Lung (tissue), 12 donors: ENCODE results near the gene CD8A. TPM values are rescaled to one million over a fixed set of nuclear protein-coding genes. Genes with fewer than 3 reads are reported as not detected.

ENCODE experiments used
- ATAC-seq: fragments of 200-7000 bp; cut with Tn5 transposase; one replicate; pipeline ENCODE4 v1.9.1; 2020; ENCODE audit warnings: moderate number of reproducible peaks; ENCODE audit not compliant: insufficient read depth, low FRiP score
- DNase-seq, 3 donors: peaks; one replicate each; pipeline ENCODE4 v3.0.0-alpha.2; 2013 to 2017
- H3K27ac ChIP-seq, 2 donors: one replicate each; pipeline ENCODE4 v1.5.1; 2013; ENCODE audit warnings: mild to moderate bottlenecking in 2 of 2, moderate library complexity in 2 of 2, control low read depth in 1 of 2, inconsistent platforms in 1 of 2, low read depth in 1 of 2, low read length in 1 of 2
- H3K27me3 ChIP-seq, 3 donors: one replicate each; pipeline ENCODE4 v1.5.1; 2013; ENCODE audit warnings: low read length in 2 of 3; ENCODE audit not compliant: control insufficient read depth in 3 of 3, insufficient read depth in 3 of 3
- H3K36me3 ChIP-seq, 4 donors: one replicate each; pipeline ENCODE4 v1.5.1; 2013; ENCODE audit warnings: low read length in 4 of 4, mild to moderate bottlenecking in 1 of 4, moderate library complexity in 1 of 4; ENCODE audit not compliant: control insufficient read depth in 4 of 4, insufficient read depth in 4 of 4
- H3K4me1 ChIP-seq, 5 donors: one replicate each; pipeline ENCODE4 v1.5.1; 2013; ENCODE audit warnings: low read length in 5 of 5, mild to moderate bottlenecking in 2 of 5, moderate library complexity in 1 of 5; ENCODE audit not compliant: control insufficient read depth in 5 of 5, insufficient read depth in 5 of 5
- H3K4me3 ChIP-seq: one replicate; pipeline ENCODE4 v1.5.1; 2013; ENCODE audit warnings: mild to moderate bottlenecking, control low read depth, moderate library complexity
- H3K9ac ChIP-seq, 2 donors: one replicate each; pipeline ENCODE4 v1.5.1; 2013; ENCODE audit warnings: low read length in 2 of 2, control low read depth in 1 of 2; ENCODE audit not compliant: insufficient read depth in 1 of 2
- H3K9me3 ChIP-seq, 4 donors: one replicate each; pipeline ENCODE4 v1.5.1; 2013; ENCODE audit warnings: low read length in 3 of 4, mild to moderate bottlenecking in 1 of 4, moderate library complexity in 1 of 4; ENCODE audit not compliant: control insufficient read depth in 4 of 4, insufficient read depth in 3 of 4
- WGBS, 2 donors: extraction: QIAGEN DNeasy Blood & Tissue Kit; methylation state at CpG; one replicate each; pipeline ENCODE4 v1.1.7; 2013; 5-methylcytosine and 5-hydroxymethylcytosine counted together
- polyA plus RNA-seq, 2 donors: library from polyadenylated mRNA; stranded (reverse); fragments of 200-250 nt; gene quantifications; one replicate each; pipeline ENCODE4 v1.2.1, GENCODE V29; 2013
- total RNA-seq, 2 donors: library from RNA; depleted of rRNA in 1 of 2; stranded (reverse); fragments of >200 nt in 1 of 2; gene quantifications; one replicate each; pipeline ENCODE4 v1.2.1, GENCODE V29; 2014 to 2021
- TF ChIP-seq, protein P1 (sequence below): IDR thresholded peaks from 2 replicates; pipeline ENCODE4 v1.5.1; 2012; ENCODE audit warnings: mild to moderate bottlenecking; ENCODE audit errors: control extremely low read depth, extremely low read depth
- donor health status: control.
- donor health status: control.
- donor health status: Bipolar disorder and iron deficiency.
- donor health status: healthy.
- donor health status: DM: yes; HTN: yes; CAD: no.

CD8A gene
- total and polyA plus RNA-seq, 4 donors, result 1.1 to 3.7 (median 3.0) TPM

DNA sequence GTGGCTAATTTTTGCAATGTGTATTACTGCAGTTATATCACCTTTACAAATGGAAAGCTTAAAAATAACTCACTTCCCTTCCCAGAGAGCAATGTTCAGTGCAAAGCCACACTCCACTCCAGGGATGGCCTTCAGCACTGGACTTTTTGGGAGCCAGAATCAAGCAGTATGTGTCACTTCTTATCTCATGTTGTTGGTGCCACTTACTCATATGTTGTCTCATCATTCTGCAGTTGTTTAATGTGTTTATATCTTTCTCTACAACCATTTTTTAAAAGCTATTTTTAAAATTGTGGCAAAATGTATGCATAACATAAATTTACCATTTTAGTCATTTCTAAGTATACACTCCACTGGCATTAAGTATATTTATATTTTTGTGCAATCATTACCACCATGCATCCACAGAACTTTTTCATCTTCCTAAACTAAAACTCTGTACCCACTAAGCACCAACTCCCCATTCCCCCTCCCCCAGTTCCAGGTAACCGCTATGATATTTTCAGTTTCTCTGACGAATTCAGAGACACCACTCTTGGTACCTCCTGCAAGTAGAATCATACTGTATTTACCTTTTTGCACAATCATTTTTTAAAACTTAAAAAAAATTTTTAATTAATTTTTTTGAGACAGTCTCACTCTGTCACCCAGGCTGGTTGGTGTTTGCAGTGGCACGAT lies 32.1 kb upstream of the CD8A start:
- Histone ChIP-seq H3K36me3 (no peaks in the 10 kb centered on the region), H3K27ac (no peak overlapping the region), H3K9me3 (peaks cover 0 to 14% (median 3%) of the 10 kb centered on the region in 4 donors), H3K4me1 (no peaks in the 10 kb centered on the region), H3K4me3 (no peak overlapping the region), H3K27me3 (peaks cover 0 to 9% (median 0%) of the 10 kb centered on the region in 3 donors), H3K9ac (no peak overlapping the region)
- 90 to 95% methylated on average over 3 of the region's 3 CpGs for WGBS, 2 donors
- DNase-seq, result no peak
- TF ChIP-seq, protein P1, sequence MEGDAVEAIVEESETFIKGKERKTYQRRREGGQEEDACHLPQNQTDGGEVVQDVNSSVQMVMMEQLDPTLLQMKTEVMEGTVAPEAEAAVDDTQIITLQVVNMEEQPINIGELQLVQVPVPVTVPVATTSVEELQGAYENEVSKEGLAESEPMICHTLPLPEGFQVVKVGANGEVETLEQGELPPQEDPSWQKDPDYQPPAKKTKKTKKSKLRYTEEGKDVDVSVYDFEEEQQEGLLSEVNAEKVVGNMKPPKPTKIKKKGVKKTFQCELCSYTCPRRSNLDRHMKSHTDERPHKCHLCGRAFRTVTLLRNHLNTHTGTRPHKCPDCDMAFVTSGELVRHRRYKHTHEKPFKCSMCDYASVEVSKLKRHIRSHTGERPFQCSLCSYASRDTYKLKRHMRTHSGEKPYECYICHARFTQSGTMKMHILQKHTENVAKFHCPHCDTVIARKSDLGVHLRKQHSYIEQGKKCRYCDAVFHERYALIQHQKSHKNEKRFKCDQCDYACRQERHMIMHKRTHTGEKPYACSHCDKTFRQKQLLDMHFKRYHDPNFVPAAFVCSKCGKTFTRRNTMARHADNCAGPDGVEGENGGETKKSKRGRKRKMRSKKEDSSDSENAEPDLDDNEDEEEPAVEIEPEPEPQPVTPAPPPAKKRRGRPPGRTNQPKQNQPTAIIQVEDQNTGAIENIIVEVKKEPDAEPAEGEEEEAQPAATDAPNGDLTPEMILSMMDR, result no peak
- no peak for ATAC-seq

DNA sequence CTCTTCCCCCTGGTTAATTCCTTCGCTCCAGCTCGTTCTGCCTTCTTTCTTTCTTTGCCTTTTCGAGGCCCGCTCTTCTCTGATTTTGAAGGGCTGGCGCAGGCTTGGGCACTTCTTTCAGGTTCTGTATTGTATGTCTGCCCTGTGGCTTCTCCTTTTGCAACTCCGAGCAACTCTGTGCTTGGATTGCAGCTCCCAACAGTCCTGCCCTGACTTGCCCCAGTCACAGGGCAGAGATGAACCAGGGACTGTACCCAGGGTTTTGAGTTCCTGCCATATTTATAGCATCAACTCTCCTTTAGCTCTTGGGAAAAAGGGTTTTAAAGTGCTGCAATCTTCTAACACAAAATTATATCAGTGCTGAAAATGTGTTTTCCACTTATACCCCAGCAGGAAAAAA lies 31.1 kb upstream of the CD8A start:
- Histone ChIP-seq H3K4me1 (no peaks in the 10 kb centered on the region), H3K27me3 (peaks cover 0 to 9% (median 0%) of the 10 kb centered on the region in 3 donors), H3K36me3 (no peaks in the 10 kb centered on the region), H3K4me3 (no peak overlapping the region), H3K9ac (no peak overlapping the region), H3K27ac (no peak overlapping the region), H3K9me3 (peaks cover 0 to 14% (median 3%) of the 10 kb centered on the region in 4 donors)
- TF ChIP-seq, protein P1, result no peak
- DNase-seq (no peak), ATAC-seq (no peak)
- WGBS, 2 donors, result 86 to 96% methylated on average over 6 of the region's 6 CpGs

DNA sequence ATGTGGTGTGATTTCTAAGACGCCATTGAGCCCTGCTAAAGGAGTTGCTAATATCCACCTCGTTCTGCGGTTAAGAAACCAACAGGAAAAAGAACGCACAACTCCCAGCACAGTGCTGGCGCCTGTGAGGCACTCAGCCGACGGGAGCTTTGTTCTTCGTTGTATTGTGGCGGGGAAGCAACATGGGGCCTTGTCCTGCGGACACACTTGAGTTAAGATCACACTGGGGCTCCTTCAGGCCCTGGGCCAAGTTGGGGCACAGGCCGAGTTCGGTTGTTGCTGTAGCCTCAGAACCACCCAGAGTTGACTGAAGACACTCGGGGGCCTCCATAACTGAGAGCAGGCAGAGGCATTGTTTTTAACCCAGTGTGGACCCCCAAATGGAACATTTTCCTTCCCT lies 30.6 kb upstream of the CD8A start:
- Histone ChIP-seq H3K27ac (no peak overlapping the region), H3K36me3 (no peaks in the 10 kb centered on the region), H3K9me3 (peaks cover 0 to 14% (median 3%) of the 10 kb centered on the region in 4 donors), H3K4me3 (no peak overlapping the region), H3K27me3 (peaks cover 0 to 7% (median 0%) of the 10 kb centered on the region in 3 donors), H3K4me1 (no peaks in the 10 kb centered on the region), H3K9ac (no peak overlapping the region)
- 84 to 92% methylated on average over 13 of the region's 13 CpGs for WGBS, 2 donors
- TF ChIP-seq, protein P1, result no peak
- ATAC-seq (no peak), DNase-seq (no peak)
